ENCODE results near the gene RRP8. TPM values are rescaled to one million over a fixed set of nuclear protein-coding genes. Genes with fewer than 3 reads are reported as not detected.

The RRP8 gene
- total RNA-seq, 1 donor from 2014 or later, result 9.4 TPM

DNA sequence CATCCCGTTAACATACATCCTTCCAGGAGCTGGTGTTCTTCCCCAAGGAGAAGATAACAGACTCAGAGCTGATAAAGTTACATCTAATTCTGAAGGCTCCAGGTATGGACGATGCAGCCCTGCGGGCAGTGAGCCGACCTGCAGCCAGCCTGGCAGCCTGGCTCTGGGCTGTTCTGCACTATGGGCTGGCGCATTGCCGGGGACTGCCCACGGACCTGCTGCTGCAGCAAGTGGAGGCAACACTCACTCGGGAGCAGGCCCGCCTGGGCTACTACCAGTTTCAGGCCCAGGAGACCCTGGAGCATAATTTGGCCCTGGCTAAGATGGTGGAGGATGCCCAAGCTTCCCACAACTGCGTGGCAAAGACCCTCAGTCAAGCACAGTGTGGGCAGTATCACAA, 39.7 kb downstream of the RRP8 start:
- peaks cover 16 to 43% (median 33%) of the 10 kb centered on the region in 3 donors for H3K4me1 ChIP-seq (ENCODE audit: control insufficient read depth in 3 of 3, insufficient read depth in 3 of 3, low read length in 3 of 3)
- H3K36me3 ChIP-seq (ENCODE audit: control insufficient read depth in 3 of 3, insufficient read depth in 3 of 3, low read length in 3 of 3), result peaks cover 0 to 14% (median 5%) of the 10 kb centered on the region in 3 donors
- H3K27ac ChIP-seq (ENCODE audit: low read depth, low read length), result no peak overlapping the region
- H3K9ac ChIP-seq (ENCODE audit: low read depth in 1 of 3, low read length in 3 of 3), result no peak overlapping the region
- no peak overlapping the region for H3K4me3 ChIP-seq (ENCODE audit: low read length in 3 of 3)
- H3K9me3 ChIP-seq (ENCODE audit: control insufficient read depth in 3 of 3, low read length in 3 of 3), result no peaks in the 10 kb centered on the region
- no peaks in the 10 kb centered on the region for H3K27me3 ChIP-seq (ENCODE audit: control insufficient read depth in 3 of 3, insufficient read depth in 3 of 3, low read length in 3 of 3)

DNA sequence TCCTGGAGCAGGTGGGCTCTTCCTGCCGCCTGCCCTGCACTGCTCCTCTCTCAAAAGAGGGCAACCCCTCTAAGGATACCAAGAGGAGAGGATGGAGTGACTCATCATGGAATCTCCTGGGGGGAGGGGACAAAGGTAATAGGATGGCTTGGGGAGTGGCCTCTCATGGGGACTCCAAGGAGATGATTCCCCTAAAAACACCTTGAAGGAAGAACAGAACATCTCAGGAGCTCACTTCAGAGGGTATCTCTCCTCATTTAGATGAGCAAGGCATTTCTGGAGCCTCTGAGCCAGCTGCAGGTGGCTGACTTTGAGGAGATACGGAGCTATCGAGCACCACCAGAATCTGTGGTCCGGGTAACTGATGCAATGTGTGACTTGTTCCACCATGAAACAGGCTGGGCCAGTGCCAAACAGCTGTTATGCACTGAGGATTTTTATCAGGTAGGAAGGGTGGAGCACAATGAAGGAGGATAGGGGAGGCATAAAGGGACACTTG, 40.2 kb downstream of the RRP8 start:
- H3K27ac ChIP-seq (ENCODE audit: low read depth, low read length), result no peak overlapping the region
- H3K36me3 ChIP-seq (ENCODE audit: control insufficient read depth in 3 of 3, insufficient read depth in 3 of 3, low read length in 3 of 3), result peaks cover 0 to 14% (median 5%) of the 10 kb centered on the region in 3 donors
- no peaks in the 10 kb centered on the region for H3K27me3 ChIP-seq (ENCODE audit: control insufficient read depth in 3 of 3, insufficient read depth in 3 of 3, low read length in 3 of 3)
- no peaks in the 10 kb centered on the region for H3K9me3 ChIP-seq (ENCODE audit: control insufficient read depth in 3 of 3, low read length in 3 of 3)
- peaks cover 16 to 43% (median 30%) of the 10 kb centered on the region in 3 donors for H3K4me1 ChIP-seq (ENCODE audit: control insufficient read depth in 3 of 3, insufficient read depth in 3 of 3, low read length in 3 of 3)
- no peak overlapping the region for H3K4me3 ChIP-seq (ENCODE audit: low read length in 3 of 3)
- no peak overlapping the region for H3K9ac ChIP-seq (ENCODE audit: low read depth in 1 of 3, low read length in 3 of 3)

DNA sequence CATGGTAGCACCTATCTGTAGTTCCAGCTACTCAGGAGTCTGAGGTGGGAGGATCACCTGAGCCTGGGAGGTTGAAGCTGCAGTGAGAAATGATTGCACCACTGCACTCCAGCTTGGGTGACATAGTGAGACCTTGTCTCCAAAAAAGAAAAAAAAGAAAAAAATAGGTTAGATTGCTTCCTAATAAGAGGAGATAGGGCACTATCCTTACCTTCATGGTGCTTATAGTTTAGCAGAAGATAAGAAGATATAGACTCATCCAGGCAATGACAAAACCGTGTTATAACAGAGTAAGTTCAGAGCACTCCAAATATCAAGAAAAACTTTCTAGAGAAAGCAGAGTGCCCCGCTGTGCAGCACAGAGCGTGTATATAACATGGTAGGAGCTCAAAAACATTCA, 42.1 kb downstream of the RRP8 start:
- no peaks in the 10 kb centered on the region for H3K27me3 ChIP-seq (ENCODE audit: control insufficient read depth in 3 of 3, insufficient read depth in 3 of 3, low read length in 3 of 3)
- no peaks in the 10 kb centered on the region for H3K9me3 ChIP-seq (ENCODE audit: control insufficient read depth in 3 of 3, low read length in 3 of 3)
- peaks cover 7 to 28% (median 17%) of the 10 kb centered on the region in 3 donors for H3K4me1 ChIP-seq (ENCODE audit: control insufficient read depth in 3 of 3, insufficient read depth in 3 of 3, low read length in 3 of 3)
- no peak overlapping the region for H3K4me3 ChIP-seq (ENCODE audit: low read length in 3 of 3)
- H3K9ac ChIP-seq (ENCODE audit: low read depth in 1 of 3, low read length in 3 of 3), result no peak overlapping the region
- peaks cover 3 to 14% (median 5%) of the 10 kb centered on the region in 3 donors for H3K36me3 ChIP-seq (ENCODE audit: control insufficient read depth in 3 of 3, insufficient read depth in 3 of 3, low read length in 3 of 3)
- H3K27ac ChIP-seq (ENCODE audit: low read depth, low read length), result no peak overlapping the region

DNA sequence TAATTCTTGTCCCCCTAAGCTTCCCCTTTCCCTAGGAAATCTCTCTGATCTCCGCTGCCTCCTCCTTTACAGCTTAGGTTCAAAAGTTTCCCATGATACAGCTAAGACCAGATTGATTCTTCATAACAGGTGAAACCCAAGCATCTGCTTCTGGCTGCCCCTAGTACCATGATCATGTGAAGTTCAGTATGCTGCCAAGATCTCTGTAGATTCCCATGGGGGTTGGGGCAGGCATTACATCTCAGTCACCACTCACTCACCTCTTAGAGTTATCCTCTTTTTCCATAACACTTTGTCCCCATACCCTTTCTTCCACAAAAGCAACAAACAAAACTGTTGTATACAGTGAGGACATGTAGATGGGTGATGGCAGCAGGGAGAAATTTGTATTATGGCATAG, 44.0 kb downstream of the RRP8 start:
- no peaks in the 10 kb centered on the region for H3K27me3 ChIP-seq (ENCODE audit: control insufficient read depth in 3 of 3, insufficient read depth in 3 of 3, low read length in 3 of 3)
- peaks cover 0 to 9% (median 3%) of the 10 kb centered on the region in 3 donors for H3K36me3 ChIP-seq (ENCODE audit: control insufficient read depth in 3 of 3, insufficient read depth in 3 of 3, low read length in 3 of 3)
- no peak overlapping the region for H3K9ac ChIP-seq (ENCODE audit: low read depth in 1 of 3, low read length in 3 of 3)
- H3K27ac ChIP-seq (ENCODE audit: low read depth, low read length), result peak overlapping the region; percentile 20
- H3K9me3 ChIP-seq (ENCODE audit: control insufficient read depth in 3 of 3, low read length in 3 of 3), result no peaks in the 10 kb centered on the region
- H3K4me3 ChIP-seq (ENCODE audit: low read length in 3 of 3), result no peak overlapping the region
- H3K4me1 ChIP-seq (ENCODE audit: control insufficient read depth in 3 of 3, insufficient read depth in 3 of 3, low read length in 3 of 3), result peaks cover 7 to 25% (median 16%) of the 10 kb centered on the region in 3 donors

GRCh38 chr11:6557761-6558674, 45.4 kb downstream of the RRP8 start:
- Histone ChIP-seq H3K27ac (ENCODE audit: low read depth, low read length) (no peak overlapping the region), H3K4me3 (ENCODE audit: low read length in 3 of 3) (no peak overlapping the region), H3K27me3 (ENCODE audit: control insufficient read depth in 3 of 3, insufficient read depth in 3 of 3, low read length in 3 of 3) (no peaks in the 10 kb centered on the region), H3K36me3 (ENCODE audit: control insufficient read depth in 3 of 3, insufficient read depth in 3 of 3, low read length in 3 of 3) (peaks cover 0 to 3% (median 0%) of the 10 kb centered on the region in 3 donors), H3K9ac (ENCODE audit: low read depth in 1 of 3, low read length in 3 of 3) (no peak overlapping the region), H3K9me3 (ENCODE audit: control insufficient read depth in 3 of 3, low read length in 3 of 3) (no peaks in the 10 kb centered on the region), H3K4me1 (ENCODE audit: control insufficient read depth in 3 of 3, insufficient read depth in 3 of 3, low read length in 3 of 3) (peaks cover 7 to 25% (median 16%) of the 10 kb centered on the region in 3 donors)

GRCh38 chr11:6557063-6557462, 46.4 kb downstream of the RRP8 start:
- H3K4me1 ChIP-seq (ENCODE audit: control insufficient read depth in 3 of 3, insufficient read depth in 3 of 3, low read length in 3 of 3), result peaks cover 7 to 25% (median 16%) of the 10 kb centered on the region in 3 donors
- H3K9ac ChIP-seq (ENCODE audit: low read depth in 1 of 3, low read length in 3 of 3), result no peak overlapping the region
- no peak overlapping the region for H3K4me3 ChIP-seq (ENCODE audit: low read length in 3 of 3)
- no peaks in the 10 kb centered on the region for H3K9me3 ChIP-seq (ENCODE audit: control insufficient read depth in 3 of 3, low read length in 3 of 3)
- H3K36me3 ChIP-seq (ENCODE audit: control insufficient read depth in 3 of 3, insufficient read depth in 3 of 3, low read length in 3 of 3), result peaks cover 0 to 3% (median 0%) of the 10 kb centered on the region in 3 donors
- no peak overlapping the region for H3K27ac ChIP-seq (ENCODE audit: low read depth, low read length)
- H3K27me3 ChIP-seq (ENCODE audit: control insufficient read depth in 3 of 3, insufficient read depth in 3 of 3, low read length in 3 of 3), result no peaks in the 10 kb centered on the region

- Histone ChIP-seq H3K9ac (ENCODE audit: low read depth in 1 of 3, low read length in 3 of 3) (no peak overlapping the region), H3K27me3 (ENCODE audit: control insufficient read depth in 3 of 3, insufficient read depth in 3 of 3, low read length in 3 of 3) (no peaks in the 10 kb centered on the region), H3K36me3 (ENCODE audit: control insufficient read depth in 3 of 3, insufficient read depth in 3 of 3, low read length in 3 of 3) (peaks cover 0 to 3% (median 0%) of the 10 kb centered on the region in 3 donors), H3K4me1 (ENCODE audit: control insufficient read depth in 3 of 3, insufficient read depth in 3 of 3, low read length in 3 of 3) (peaks cover 7 to 25% (median 16%) of the 10 kb centered on the region in 3 donors), H3K27ac (ENCODE audit: low read depth, low read length) (no peak overlapping the region), H3K4me3 (ENCODE audit: low read length in 3 of 3) (no peak overlapping the region), H3K9me3 (ENCODE audit: control insufficient read depth in 3 of 3, low read length in 3 of 3) (no peaks in the 10 kb centered on the region)
These were observed 47.1 kb downstream of the RRP8 start for GRCh38 chr11:6556139-6556949.

- H3K36me3 ChIP-seq (ENCODE audit: control insufficient read depth in 3 of 3, insufficient read depth in 3 of 3, low read length in 3 of 3), result peaks cover 0 to 3% (median 0%) of the 10 kb centered on the region in 3 donors
- H3K4me3 ChIP-seq (ENCODE audit: low read length in 3 of 3), result no peak overlapping the region
- H3K9me3 ChIP-seq (ENCODE audit: control insufficient read depth in 3 of 3, low read length in 3 of 3), result no peaks in the 10 kb centered on the region
- no peaks in the 10 kb centered on the region for H3K27me3 ChIP-seq (ENCODE audit: control insufficient read depth in 3 of 3, insufficient read depth in 3 of 3, low read length in 3 of 3)
- H3K9ac ChIP-seq (ENCODE audit: low read depth in 1 of 3, low read length in 3 of 3), result no peak overlapping the region
- peaks cover 7 to 21% (median 16%) of the 10 kb centered on the region in 3 donors for H3K4me1 ChIP-seq (ENCODE audit: control insufficient read depth in 3 of 3, insufficient read depth in 3 of 3, low read length in 3 of 3)
- no peak overlapping the region for H3K27ac ChIP-seq (ENCODE audit: low read depth, low read length)
These were observed 48.3 kb downstream of the RRP8 start for GRCh38 chr11:6554828-6555706.

GRCh38 chr11:6553634-6554033, 49.8 kb downstream of the RRP8 start:
- Histone ChIP-seq H3K4me1 (ENCODE audit: control insufficient read depth in 3 of 3, insufficient read depth in 3 of 3, low read length in 3 of 3) (peaks cover 0 to 9% (median 6%) of the 10 kb centered on the region in 3 donors), H3K4me3 (ENCODE audit: low read length in 3 of 3) (no peak overlapping the region), H3K27ac (ENCODE audit: low read depth, low read length) (no peak overlapping the region)

More at GRCh38 chr11:6553634-6554033, 49.8 kb downstream of the RRP8 start:
- Histone ChIP-seq H3K9ac (ENCODE audit: low read depth in 1 of 3, low read length in 3 of 3) (no peak overlapping the region), H3K9me3 (ENCODE audit: control insufficient read depth in 3 of 3, low read length in 3 of 3) (no peaks in the 10 kb centered on the region), H3K36me3 (ENCODE audit: control insufficient read depth in 3 of 3, insufficient read depth in 3 of 3, low read length in 3 of 3) (peaks cover 0 to 3% (median 0%) of the 10 kb centered on the region in 3 donors), H3K27me3 (ENCODE audit: control insufficient read depth in 3 of 3, insufficient read depth in 3 of 3, low read length in 3 of 3) (no peaks in the 10 kb centered on the region)

Data from skeletal muscle tissue (tissue), 4 donors.